OCI-LY7 (cell line): ENCODE results near the gene BAHD1. TPM values are rescaled to one million over a fixed set of nuclear protein-coding genes. Genes with fewer than 3 reads are reported as not detected.

Source experiments
- BruUV-seq: library from RNA; stranded (reverse); fragments of 400-500 nt; replicated peaks from 2 replicates; lab custom pipeline; 2021; lab: Mats Ljungman, UMichigan
- CTCF ChIA-PET: fragments of 300-600 bp; sonication (Branson Sonifier 250); formaldehyde crosslinking; loops from one replicate; lab custom pipeline; 2022; ENCODE audit warnings: antibody characterized with exemption; ENCODE audit not compliant: unreplicated experiment; lab: Charles Lee
- POLR2A ChIA-PET: fragments of 300-600 bp; sonication (Branson Sonifier 250); formaldehyde crosslinking; loops from one replicate; lab custom pipeline; 2022; ENCODE audit warnings: antibody characterized with exemption; lab: Charles Lee
- DNase-seq: peaks from one replicate; pipeline ENCODE4 v3.0.0-alpha.2; 2015; ENCODE audit warnings: low spot score
- H2AFZ ChIP-seq: fragments of 200-600 bp; sonication (generic), shearing (Covaris generic); 2 replicates; pipeline ENCODE4 v1.6.1; 2014; ENCODE audit warnings: mild to moderate bottlenecking, antibody characterized with exemption, low read length, moderate library complexity
- H3K27ac ChIP-seq: fragments of 200-600 bp; sonication (generic); 2 replicates; pipeline ENCODE4 v1.5.1; 2014; ENCODE audit warnings: mixed run types, low read depth, mild to moderate bottlenecking, moderate library complexity, low read length, inconsistent platforms; ENCODE audit not compliant: poor library complexity, severe bottlenecking
- H3K36me3 ChIP-seq: fragments of 200-600 bp; sonication (generic); 2 replicates; pipeline ENCODE4 v1.6.1; 2014; ENCODE audit warnings: mild to moderate bottlenecking, antibody characterized with exemption, low read length, moderate library complexity, mixed read lengths; ENCODE audit not compliant: insufficient read depth
- H3K4me1 ChIP-seq: fragments of 200-600 bp; sonication (generic); 2 replicates; pipeline ENCODE4 v1.5.1; 2014; ENCODE audit warnings: mild to moderate bottlenecking, low read length; ENCODE audit not compliant: insufficient read depth, poor library complexity, severe bottlenecking
- H3K4me2 ChIP-seq: fragments of 200-600 bp; sonication (generic); 2 replicates; pipeline ENCODE4 v1.6.1; 2014; ENCODE audit warnings: mild to moderate bottlenecking, low read length
- H3K4me3 ChIP-seq: fragments of 200-600 bp; sonication (generic); 2 replicates; pipeline ENCODE4 v1.5.1; 2014; ENCODE audit warnings: mild to moderate bottlenecking, low read depth, low read length; ENCODE audit not compliant: poor library complexity, severe bottlenecking
- H3K79me2 ChIP-seq: fragments of 200-600 bp; sonication (generic); 2 replicates; pipeline ENCODE4 v1.6.1; 2016; ENCODE audit warnings: low read depth, mild to moderate bottlenecking, low read length, moderate library complexity, mixed read lengths; ENCODE audit not compliant: insufficient read depth
- H3K9me2 ChIP-seq: fragments of 200-600 bp; sonication (generic); 2 replicates; pipeline ENCODE4 v1.6.1; 2016; ENCODE audit warnings: mild to moderate bottlenecking, low read length, mixed read lengths; ENCODE audit not compliant: insufficient read depth
- H3K9me3 ChIP-seq: fragments of 200-600 bp; sonication (generic); 2 replicates; pipeline ENCODE4 v1.6.1; 2014; ENCODE audit warnings: mild to moderate bottlenecking, mixed run types, low read length, mixed read lengths
- H4K20me1 ChIP-seq: fragments of 200-600 bp; sonication (generic); 2 replicates; pipeline ENCODE4 v1.6.1; 2014; ENCODE audit warnings: mild to moderate bottlenecking, antibody characterized with exemption, low read length, moderate library complexity, mixed read lengths; ENCODE audit not compliant: insufficient read depth
- CTCF ChIP-seq: fragments of 200-600 bp; sonication (generic); conservative IDR thresholded peaks from 2 replicates; pipeline ENCODE4 v1.5.1; 2014; ENCODE audit warnings: mild to moderate bottlenecking, antibody characterized with exemption, low read length, moderate library complexity, mixed read lengths
- EZH2phosphoT487 ChIP-seq: fragments of 200-600 bp; sonication (generic); IDR thresholded peaks from 2 replicates; pipeline ENCODE4 v1.6.1; 2018; ENCODE audit warnings: low read depth, borderline replicate concordance, mild to moderate bottlenecking, mixed run types, antibody characterized with exemption, low read length, moderate library complexity, mixed read lengths
- intact Hi-C: fragments of 100-400 bp; cut with micrococcal nuclease; formaldehyde crosslinking; loops from one replicate; pipeline ENCODE4 v1.10.0; 2022; ENCODE audit not compliant: unreplicated experiment
- total RNA-seq, 2 experiments: library from RNA; depleted of rRNA in 1 of 2; stranded (reverse); fragments of >200 nt in 1 of 2; shearing (Covaris generic) in 1 of 2; gene quantifications; 2 replicates each; pipeline ENCODE4 v1.2.3, GENCODE V29; 2014 to 2022

Gene BAHD1
- total RNA-seq, 2 experiments from 2014 or later: 15.0 to 22.3 TPM

DNA sequence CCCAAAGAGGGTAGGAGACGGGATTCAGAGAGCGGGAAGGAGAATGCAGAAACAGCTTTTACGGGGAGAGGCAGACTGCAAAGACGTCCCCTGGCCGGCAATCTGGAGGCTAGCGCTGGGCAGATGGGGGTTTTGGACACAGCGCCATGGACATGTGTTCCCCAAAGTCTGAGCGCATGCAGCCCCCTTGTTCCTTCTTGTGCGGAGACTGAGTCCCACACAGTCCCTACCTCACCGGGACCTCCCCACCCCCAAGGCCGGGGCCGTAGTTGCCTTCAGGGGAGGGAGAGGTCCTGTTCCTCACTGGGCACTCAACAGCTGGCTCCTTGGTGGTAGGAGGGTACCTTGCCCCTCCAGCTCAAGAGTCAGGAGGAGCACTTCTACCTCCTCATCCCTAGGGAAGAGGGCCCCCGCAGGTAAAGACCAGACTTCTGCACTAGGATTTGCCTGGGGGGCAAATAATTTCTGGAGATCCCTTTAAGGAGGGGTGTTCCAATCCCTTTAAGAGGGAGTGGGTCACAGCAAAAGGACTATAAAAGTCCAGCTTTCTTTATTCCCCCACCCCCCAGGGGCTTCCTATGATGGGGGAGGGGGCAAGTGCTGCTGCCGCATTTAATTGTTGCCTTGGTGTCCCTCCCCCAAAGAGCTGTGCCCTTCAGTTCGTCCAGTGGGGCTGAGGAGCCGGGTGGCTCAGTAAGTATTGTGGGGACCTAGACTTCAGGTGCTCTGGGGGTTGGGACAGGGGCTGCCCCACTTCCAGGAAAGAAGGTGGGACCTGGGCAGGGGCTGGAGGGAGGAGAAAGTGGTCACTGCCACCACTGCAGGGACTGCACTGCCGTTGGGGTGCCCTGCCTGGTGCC is 3.6 kb upstream of the BAHD1 start:
- no TSS peak for BruUV-seq
- H3K36me3 ChIP-seq: no peaks in the 10 kb centered on the region
- H3K4me1 ChIP-seq: peaks cover 12% of the 10 kb centered on the region
- H3K27ac ChIP-seq: no peak overlapping the region
- peak overlapping the region; percentile 35; the same call in 1 of the 2 replicates for H3K4me2 ChIP-seq
- ChIA-PET POLR2A (interaction anchor here (0.6 kb wide), 1 partner anchor 60 kb away, joined by 5 read pairs; no protein-coding TSS in a partner anchor), CTCF (no interaction called here)
- no peak overlapping the region for H2AFZ ChIP-seq
- intact Hi-C loops: no loop called here
- H3K79me2 ChIP-seq: no peaks in the 10 kb centered on the region
- no peak for TF ChIP-seq CTCF
- TF ChIP-seq EZH2phosphoT487: 0 out of 2 replicates have a peak, but pooled peaks have one; percentile 23
- no peaks in the 10 kb centered on the region for H3K9me3 ChIP-seq
- H3K4me3 ChIP-seq: no peak overlapping the region
- no peaks in the 10 kb centered on the region for H4K20me1 ChIP-seq
- DNase-seq: no peak
- no peaks in the 10 kb centered on the region for H3K9me2 ChIP-seq

DNA sequence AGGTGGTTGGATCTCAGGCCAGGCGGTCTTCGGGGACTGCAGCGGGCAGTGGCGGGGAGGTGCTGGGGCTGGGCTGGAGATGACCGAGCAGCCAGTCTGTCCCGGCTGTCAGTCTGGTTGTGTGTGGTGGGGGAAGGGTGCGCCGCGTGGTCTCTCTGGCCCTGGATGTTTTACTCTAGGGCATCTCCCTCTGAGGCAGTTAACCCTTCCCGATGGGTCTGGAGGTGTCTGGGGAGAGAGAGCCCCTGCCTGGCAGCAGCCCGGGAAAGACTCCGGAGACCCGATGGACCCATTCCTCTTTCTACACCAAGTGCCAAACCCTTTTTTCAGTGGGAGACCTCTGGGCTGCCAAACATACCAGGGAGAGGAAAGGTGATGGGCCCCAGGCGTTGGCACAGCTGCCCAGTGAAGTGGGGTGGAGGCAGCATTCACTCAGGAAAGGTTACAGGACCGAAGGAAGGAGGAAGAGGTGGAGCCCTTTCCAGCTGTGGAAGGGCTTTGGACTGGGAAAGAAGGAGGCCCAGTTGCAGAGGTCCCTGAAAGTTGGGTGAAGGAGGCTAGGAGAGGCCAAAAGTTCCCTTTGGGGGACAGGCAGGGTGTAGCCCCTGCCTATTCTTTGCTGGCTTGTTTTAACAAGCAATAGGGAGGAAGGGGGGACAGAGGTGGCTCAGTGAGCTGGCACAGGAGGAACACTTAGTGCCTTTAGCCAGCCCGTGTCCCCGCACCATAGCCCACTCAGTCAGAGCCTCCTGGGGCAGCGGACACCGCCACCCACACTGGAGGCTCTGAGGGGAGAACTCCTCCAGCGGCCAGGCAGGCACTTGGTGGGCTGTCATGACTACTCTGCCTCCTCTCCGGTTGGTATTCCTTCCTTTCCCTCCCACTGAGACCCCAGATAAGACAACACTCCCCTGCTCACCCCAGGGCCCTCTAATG is 2.7 kb upstream of the BAHD1 start:
- no peaks in the 10 kb centered on the region for H3K9me3 ChIP-seq
- no peak overlapping the region for H2AFZ ChIP-seq
- no TSS peak for BruUV-seq
- ChIA-PET CTCF (no interaction called here), POLR2A (no interaction called here)
- H3K36me3 ChIP-seq: no peaks in the 10 kb centered on the region
- intact Hi-C loops: no loop called here
- no peak overlapping the region for H3K27ac ChIP-seq
- H3K4me3 ChIP-seq: no peak overlapping the region
- H3K9me2 ChIP-seq: no peaks in the 10 kb centered on the region
- no peak for DNase-seq
- H3K4me2 ChIP-seq: no peak overlapping the region
- peaks cover 8% of the 10 kb centered on the region for H4K20me1 ChIP-seq
- peaks cover 21% of the 10 kb centered on the region for H3K4me1 ChIP-seq
- TF ChIP-seq CTCF (no peak), EZH2phosphoT487 (no peak)
- H3K79me2 ChIP-seq: peaks cover 9% of the 10 kb centered on the region; the same call in 1 of the 2 replicates
